Activated naive CD4-positive, alpha-beta T cell treated with anti-CD3 and anti-CD28 coated beads, Interleukin-2, amount 50 U/mL, for 16 hours (primary cell): ENCODE data around the gene SETD2.
A peak's percentile ranks its signal among the peaks of the same experiment; 100 is the strongest.
"Not testable (repeated sequence)": the region's sequence is repeated elsewhere in the genome, so short reads cannot be mapped to it uniquely, and the experiment has no call there.

Experiments
- DNase-seq: peaks from one replicate; pipeline ENCODE4 v3.0.0-alpha.2; 2020

Gene SETD2, protein sequence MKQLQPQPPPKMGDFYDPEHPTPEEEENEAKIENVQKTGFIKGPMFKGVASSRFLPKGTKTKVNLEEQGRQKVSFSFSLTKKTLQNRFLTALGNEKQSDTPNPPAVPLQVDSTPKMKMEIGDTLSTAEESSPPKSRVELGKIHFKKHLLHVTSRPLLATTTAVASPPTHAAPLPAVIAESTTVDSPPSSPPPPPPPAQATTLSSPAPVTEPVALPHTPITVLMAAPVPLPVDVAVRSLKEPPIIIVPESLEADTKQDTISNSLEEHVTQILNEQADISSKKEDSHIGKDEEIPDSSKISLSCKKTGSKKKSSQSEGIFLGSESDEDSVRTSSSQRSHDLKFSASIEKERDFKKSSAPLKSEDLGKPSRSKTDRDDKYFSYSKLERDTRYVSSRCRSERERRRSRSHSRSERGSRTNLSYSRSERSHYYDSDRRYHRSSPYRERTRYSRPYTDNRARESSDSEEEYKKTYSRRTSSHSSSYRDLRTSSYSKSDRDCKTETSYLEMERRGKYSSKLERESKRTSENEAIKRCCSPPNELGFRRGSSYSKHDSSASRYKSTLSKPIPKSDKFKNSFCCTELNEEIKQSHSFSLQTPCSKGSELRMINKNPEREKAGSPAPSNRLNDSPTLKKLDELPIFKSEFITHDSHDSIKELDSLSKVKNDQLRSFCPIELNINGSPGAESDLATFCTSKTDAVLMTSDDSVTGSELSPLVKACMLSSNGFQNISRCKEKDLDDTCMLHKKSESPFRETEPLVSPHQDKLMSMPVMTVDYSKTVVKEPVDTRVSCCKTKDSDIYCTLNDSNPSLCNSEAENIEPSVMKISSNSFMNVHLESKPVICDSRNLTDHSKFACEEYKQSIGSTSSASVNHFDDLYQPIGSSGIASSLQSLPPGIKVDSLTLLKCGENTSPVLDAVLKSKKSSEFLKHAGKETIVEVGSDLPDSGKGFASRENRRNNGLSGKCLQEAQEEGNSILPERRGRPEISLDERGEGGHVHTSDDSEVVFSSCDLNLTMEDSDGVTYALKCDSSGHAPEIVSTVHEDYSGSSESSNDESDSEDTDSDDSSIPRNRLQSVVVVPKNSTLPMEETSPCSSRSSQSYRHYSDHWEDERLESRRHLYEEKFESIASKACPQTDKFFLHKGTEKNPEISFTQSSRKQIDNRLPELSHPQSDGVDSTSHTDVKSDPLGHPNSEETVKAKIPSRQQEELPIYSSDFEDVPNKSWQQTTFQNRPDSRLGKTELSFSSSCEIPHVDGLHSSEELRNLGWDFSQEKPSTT (N-terminal part only)

GRCh38 chr3:47164007-47164881 is at the start of gene SETD2:
TSS of gene SETD2 (minus strand) at chr3:47164113. CDS start at chr3:47163924, 189 bp downstream.
- peak; percentile 85 for DNase-seq

DNA sequence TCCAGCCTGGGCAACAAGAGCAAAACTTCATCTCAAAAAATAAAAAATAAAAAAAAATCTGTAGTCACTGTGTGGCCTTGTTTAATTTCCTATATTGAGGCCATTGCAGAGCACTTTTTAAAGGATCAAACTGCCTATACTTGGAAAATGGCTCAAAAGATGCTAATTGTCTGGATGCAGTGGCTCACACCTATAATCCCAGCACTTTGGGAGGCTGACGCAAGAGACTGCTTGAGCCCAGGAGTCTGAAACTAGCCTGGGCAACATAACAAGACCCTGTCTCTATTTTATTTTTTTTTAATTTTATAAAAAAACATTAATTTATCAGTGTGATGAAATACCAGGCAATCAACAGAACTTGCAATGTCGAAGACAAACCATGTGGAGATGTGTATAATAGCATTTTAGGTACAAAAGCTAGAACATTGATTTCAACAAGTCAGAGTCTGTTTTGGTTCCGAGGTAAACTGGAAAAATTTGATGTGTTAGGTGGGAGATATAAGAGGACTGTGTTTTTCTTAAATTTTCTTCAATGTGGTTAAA is 47.0 kb upstream of the SETD2 start:
- no peak for DNase-seq

GRCh38 chr3:47206022-47206421 is 42.1 kb upstream of the SETD2 start:
- not testable (repeated sequence) for DNase-seq

DNA sequence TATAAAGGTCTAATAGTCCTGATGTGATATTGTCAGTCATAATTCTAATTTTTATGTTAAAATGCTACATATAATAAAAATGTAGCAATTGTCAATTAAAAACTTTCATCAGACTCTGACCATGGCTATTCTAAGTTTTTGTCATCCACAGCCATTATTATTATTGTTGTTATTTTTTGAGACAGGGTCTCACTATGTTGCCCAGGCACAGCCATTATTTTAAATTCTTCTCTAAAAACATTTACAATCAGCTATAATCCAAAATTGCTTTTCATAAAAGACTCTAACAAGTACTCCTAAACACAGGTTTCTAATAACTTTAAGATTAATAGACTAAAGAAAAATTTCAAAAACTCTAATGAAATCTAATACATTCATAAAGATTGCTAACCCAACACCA is 41.0 kb upstream of the SETD2 start:
- no peak for DNase-seq

DNA sequence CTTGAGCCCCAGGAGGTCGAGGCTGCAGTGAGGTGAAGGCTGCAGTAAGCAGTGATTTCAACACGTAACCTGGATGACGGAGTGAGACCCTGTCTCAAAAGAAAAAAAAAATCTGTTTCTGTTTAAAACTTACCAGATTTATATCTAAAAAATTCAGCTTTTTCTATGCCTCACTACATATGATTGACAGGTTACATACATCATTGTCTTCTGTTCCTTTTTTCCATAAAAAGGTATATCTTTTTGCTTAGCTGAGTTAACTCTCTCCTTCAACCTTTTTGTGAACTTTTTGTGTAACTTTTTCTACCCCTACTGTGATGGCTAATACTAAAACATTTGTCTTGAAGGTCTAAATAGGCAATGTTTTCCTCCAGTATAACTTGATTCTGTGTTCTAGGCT is 38.6 kb upstream of the SETD2 start:
- DNase-seq: no peak

GRCh38 chr3:47197287-47197686 is 33.4 kb upstream of the SETD2 start:
- DNase-seq: no peak

- no peak for DNase-seq
Observed at GRCh38 chr3:47194994-47195393, 31.1 kb upstream of the SETD2 start.

- no peak for DNase-seq
Observed at GRCh38 chr3:47193871-47194859, 30.3 kb upstream of the SETD2 start.

DNA sequence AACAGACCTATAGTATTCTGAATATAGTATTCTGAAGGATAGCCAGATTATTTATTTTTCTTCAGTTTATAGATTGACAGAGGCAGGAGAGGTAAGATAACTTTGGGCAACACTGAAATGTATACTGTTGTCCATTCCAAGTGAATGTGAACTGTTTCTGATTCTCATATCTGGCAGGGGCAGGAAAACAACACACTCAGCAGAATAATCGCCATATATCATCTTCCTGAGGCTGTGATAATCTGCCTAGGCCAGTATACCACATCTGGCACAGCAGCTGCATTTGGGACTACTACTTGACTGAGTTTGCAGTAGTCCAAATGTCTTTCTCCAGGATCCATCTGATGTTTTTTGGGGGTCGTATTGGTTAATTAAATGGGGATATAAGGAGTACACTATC is 22.4 kb upstream of the SETD2 start:
- no peak for DNase-seq

GRCh38 chr3:47181685-47182084 is 17.8 kb upstream of the SETD2 start:
- DNase-seq: not testable (repeated sequence)

DNA sequence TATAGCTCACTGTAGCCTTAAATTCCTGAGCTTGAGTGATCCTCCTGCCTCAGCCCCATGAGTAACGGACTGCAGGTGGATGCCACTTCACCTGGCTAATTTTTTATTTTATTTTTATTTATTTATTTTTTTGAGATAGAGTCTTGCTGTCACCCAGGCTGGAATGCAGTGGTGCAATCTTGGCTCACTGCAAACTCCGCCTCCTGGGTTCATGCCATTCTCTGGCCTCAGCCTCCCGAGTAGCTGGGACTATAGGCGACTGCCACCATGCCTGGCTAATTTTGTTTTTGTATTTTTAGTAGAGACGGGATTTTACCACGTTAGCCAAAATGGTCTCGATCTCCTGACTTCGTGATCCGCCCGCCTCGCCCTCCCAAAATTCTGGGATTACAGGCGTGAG is 16.1 kb upstream of the SETD2 start:
- DNase-seq: not testable (repeated sequence)

DNA sequence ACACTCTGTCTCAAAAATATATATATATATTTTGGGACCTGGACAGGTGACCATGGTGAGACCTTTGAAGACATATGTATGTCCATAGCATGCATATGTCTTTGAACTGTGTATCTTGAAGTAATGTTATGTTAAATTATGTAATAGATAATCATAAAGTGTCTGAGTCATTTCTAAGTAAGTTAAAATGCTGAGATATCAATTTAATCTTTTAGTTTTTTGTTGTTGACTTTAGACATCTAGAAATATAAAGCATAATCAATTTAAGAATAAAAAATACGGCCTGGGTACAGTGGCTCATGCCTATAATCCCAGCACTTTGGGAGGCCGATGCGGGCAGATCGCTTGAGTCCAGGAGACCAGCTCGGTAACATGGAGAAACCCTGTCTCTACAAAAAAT is 12.7 kb upstream of the SETD2 start:
- DNase-seq: no peak

- peak; percentile 58 for DNase-seq
Observed at GRCh38 chr3:47163169-47164006, 525 bp downstream of the SETD2 start.

DNA sequence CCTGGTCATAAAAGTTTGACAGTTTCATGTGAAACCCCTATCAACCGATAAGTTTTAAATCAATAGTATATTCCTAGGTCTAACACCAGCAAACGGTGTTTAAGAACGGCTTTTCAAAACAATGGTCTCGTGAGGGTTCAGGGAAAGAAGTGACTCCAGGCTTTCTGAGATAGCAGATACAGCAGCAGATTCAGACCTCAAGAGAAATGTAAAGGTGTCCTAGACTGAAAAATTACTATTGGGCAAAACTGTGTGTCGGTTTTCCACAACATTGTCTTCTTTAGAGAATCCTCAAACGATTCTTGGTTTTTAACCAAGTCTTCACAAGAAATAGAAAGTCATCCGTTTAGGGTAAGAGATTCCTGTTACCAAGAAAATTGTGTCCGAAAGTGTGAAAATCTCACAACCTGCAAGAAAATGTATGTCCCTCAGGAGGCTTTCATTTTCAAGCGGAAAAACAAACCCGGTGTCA is 1.2 kb downstream of the SETD2 start:
- DNase-seq: no peak

GRCh38 chr3:47161983-47162696 is 1.8 kb downstream of the SETD2 start:
- no peak for DNase-seq

- DNase-seq: no peak
Observed at GRCh38 chr3:47159820-47160219, 4.1 kb downstream of the SETD2 start.

GRCh38 chr3:47158208-47158607 is 5.7 kb downstream of the SETD2 start:
- DNase-seq: no peak

GRCh38 chr3:47156396-47156795 is 7.5 kb downstream of the SETD2 start:
- DNase-seq: no peak

DNA sequence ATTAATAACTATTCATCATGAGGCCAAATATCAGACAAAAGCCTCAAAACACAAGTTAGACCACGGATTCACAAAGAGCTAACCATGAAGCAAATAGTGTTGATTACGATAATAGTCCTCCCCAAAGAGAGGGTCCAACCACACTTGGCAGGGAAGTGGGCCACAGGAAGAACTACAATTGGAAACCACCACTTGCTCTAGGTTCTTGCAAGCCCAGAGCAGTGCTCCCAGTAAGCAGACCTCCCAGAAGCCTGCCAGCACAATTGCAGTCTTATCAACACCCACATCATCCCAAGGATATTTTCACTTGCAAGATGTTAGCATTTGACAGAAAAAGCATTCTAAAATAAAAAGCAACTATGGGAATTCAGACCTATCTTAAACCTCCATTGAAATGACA is 11.3 kb downstream of the SETD2 start:
- no peak for DNase-seq
